ENCODE results near the gene UTP15.

The UTP15 gene

DNA sequence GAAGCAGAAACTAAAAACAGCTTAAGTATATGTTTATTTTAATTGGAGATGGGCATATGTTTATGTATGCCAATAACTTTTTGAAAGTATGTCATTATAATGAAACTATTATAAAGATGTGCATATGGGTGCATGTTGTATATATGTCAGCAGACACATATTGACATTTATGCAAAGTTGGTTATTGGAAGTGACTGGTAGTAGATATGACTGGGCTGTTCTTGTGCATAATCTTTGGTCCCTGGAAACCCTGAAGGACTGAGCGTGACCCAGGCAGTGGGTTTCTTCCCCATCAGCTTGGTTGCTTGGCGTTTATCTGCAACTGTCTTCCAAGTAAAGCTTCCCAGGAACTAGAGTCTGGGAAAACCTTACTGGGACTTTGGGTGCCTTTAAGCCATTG, 25.8 kb upstream of the UTP15 start:
- DNase-seq: no peak
- H3K27ac Mint-ChIP-seq: no peak overlapping the region
- peaks cover 7% of the 10 kb centered on the region for H3K9me3 Mint-ChIP-seq
- peaks cover 35% of the 10 kb centered on the region for H3K27me3 Mint-ChIP-seq (ENCODE audit: low read depth, poor library complexity)
- H3K4me1 Mint-ChIP-seq: peaks cover 4% of the 10 kb centered on the region
- H3K4me3 Mint-ChIP-seq: no peak overlapping the region
- H3K36me3 Mint-ChIP-seq (ENCODE audit: low read depth): no peaks in the 10 kb centered on the region
- TF ChIP-seq, protein P1, sequence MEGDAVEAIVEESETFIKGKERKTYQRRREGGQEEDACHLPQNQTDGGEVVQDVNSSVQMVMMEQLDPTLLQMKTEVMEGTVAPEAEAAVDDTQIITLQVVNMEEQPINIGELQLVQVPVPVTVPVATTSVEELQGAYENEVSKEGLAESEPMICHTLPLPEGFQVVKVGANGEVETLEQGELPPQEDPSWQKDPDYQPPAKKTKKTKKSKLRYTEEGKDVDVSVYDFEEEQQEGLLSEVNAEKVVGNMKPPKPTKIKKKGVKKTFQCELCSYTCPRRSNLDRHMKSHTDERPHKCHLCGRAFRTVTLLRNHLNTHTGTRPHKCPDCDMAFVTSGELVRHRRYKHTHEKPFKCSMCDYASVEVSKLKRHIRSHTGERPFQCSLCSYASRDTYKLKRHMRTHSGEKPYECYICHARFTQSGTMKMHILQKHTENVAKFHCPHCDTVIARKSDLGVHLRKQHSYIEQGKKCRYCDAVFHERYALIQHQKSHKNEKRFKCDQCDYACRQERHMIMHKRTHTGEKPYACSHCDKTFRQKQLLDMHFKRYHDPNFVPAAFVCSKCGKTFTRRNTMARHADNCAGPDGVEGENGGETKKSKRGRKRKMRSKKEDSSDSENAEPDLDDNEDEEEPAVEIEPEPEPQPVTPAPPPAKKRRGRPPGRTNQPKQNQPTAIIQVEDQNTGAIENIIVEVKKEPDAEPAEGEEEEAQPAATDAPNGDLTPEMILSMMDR (IDR thresholded peaks at IDR 0.05): no peak

DNA sequence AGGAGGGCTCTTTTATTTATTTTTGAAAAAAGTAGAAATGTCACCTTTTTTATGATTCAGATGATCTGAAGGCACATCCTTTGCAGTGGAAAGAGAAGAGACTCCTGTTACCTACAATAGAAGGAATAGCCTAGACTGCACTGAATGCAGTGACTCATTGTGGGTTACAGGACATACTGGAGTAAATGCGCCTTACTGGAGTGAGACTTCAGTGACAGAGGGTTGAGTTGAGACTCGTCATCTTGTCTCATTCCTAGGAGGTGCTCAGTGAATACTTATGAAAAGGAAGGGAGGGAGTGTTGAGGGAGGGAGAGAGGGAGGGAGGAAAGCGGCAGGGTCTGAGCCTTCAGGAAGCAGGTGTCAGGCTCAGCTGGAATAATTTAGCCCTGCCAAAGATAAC, 25.4 kb upstream of the UTP15 start:
- TF ChIP-seq, protein P1 (IDR thresholded peaks at IDR 0.05): no peak
- peaks cover 37% of the 10 kb centered on the region for H3K27me3 Mint-ChIP-seq (ENCODE audit: low read depth, poor library complexity)
- H3K9me3 Mint-ChIP-seq: peaks cover 4% of the 10 kb centered on the region
- peaks cover 4% of the 10 kb centered on the region for H3K4me1 Mint-ChIP-seq
- H3K27ac Mint-ChIP-seq: no peak overlapping the region
- H3K36me3 Mint-ChIP-seq (ENCODE audit: low read depth): no peaks in the 10 kb centered on the region
- no peak overlapping the region for H3K4me3 Mint-ChIP-seq
- no peak for DNase-seq

GRCh38 chr5:73542020-73542419, 23.5 kb upstream of the UTP15 start:
- Mint-ChIP-seq H3K9me3 (no peaks in the 10 kb centered on the region), H3K4me1 (peaks cover 4% of the 10 kb centered on the region), H3K27ac (no peak overlapping the region), H3K36me3 (ENCODE audit: low read depth) (no peaks in the 10 kb centered on the region), H3K27me3 (ENCODE audit: low read depth, poor library complexity) (peaks cover 37% of the 10 kb centered on the region), H3K4me3 (no peak overlapping the region)
- no peak for DNase-seq
- TF ChIP-seq, protein P1 (IDR thresholded peaks at IDR 0.05): no peak

DNA sequence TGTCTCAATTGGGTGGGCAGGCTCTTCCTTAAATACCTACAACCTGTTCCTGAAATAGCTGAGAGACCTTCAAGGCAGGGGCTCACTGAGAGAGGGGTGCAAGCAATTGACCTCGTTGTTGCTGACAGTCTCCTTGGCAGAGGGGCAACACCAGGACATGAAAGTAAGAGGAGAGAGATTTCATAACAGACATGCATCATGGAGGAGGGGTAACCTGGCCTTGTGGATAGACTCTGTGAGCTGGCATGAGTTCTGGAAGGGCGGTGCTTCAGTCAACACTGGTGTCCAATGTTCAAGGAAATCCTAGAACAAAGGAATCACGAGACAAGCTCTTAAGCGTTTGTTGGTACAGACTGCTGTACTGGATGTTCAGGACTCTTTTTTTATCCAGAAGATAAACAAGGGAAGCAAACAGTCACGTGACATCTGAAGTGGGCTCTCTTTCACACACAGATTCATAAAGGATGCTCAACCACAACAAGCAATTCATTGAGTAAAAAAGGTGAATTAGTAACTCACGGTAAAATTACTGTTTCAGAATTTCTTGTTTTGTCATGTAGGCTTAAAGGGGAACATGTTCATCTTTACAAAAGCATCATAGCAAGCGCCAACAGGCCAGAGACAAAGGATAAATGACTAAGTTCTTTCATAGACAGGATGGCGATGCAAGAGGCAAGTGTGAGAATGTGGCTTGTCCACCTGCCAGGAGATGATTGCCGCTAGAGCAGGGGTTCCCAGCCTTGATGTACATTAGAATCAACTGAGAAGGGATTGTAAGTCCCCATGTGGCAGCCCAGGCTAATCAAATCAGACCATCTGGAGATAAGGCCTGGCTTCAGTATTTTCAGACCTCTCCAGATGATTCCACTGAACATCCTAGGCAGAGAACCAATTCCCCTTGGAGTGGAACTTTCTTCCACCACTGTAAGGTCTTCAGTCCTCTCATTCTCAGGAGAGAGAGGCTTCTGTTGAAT, 20.8 kb upstream of the UTP15 start:
- H3K36me3 Mint-ChIP-seq (ENCODE audit: low read depth): no peaks in the 10 kb centered on the region

GRCh38 chr5:73545403-73545779, 20.2 kb upstream of the UTP15 start:
- peaks cover 4% of the 10 kb centered on the region for H3K4me1 Mint-ChIP-seq
- no peaks in the 10 kb centered on the region for H3K36me3 Mint-ChIP-seq (ENCODE audit: low read depth)
- H3K9me3 Mint-ChIP-seq: no peaks in the 10 kb centered on the region
- H3K4me3 Mint-ChIP-seq: no peak overlapping the region
- no peak overlapping the region for H3K27ac Mint-ChIP-seq
- DNase-seq: no peak
- H3K27me3 Mint-ChIP-seq (ENCODE audit: low read depth, poor library complexity): peaks cover 27% of the 10 kb centered on the region
- TF ChIP-seq, protein P1 (IDR thresholded peaks at IDR 0.05): no peak

More for the DNA sequence above, 20.8 kb upstream of the UTP15 start:
- TF ChIP-seq, protein P1 (IDR thresholded peaks at IDR 0.05): no peak
- Mint-ChIP-seq H3K4me1 (peaks cover 4% of the 10 kb centered on the region), H3K27me3 (ENCODE audit: low read depth, poor library complexity) (peaks cover 34% of the 10 kb centered on the region), H3K27ac (no peak overlapping the region), H3K4me3 (no peak overlapping the region), H3K9me3 (no peaks in the 10 kb centered on the region)
- DNase-seq: no peak

DNA sequence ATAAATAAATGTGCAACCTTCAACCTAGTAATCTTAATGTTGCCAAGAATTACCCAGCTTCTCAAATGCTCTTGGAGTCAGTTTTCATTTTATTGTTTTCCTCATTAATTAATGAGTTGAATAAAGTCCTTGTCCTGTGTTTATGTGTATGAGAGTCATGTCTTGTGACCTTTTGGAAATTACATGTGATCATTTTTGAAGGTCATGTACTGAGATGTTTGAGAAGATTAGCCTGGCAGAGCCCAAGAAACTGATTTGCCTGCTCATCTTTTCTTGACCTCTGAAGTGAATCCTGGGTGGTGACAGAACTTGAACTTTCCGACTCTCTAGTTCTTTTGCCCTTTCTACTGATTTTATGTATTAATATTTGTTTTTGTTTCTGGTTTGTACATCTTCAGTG, 15.5 kb upstream of the UTP15 start:
- peaks cover 10% of the 10 kb centered on the region for H3K36me3 Mint-ChIP-seq (ENCODE audit: low read depth)
- no peaks in the 10 kb centered on the region for H3K9me3 Mint-ChIP-seq
- no peaks in the 10 kb centered on the region for H3K27me3 Mint-ChIP-seq (ENCODE audit: low read depth, poor library complexity)
- DNase-seq: no peak
- no peak overlapping the region for H3K4me3 Mint-ChIP-seq
- no peak overlapping the region for H3K27ac Mint-ChIP-seq
- TF ChIP-seq, protein P1 (IDR thresholded peaks at IDR 0.05): no peak
- peaks cover 4% of the 10 kb centered on the region for H3K4me1 Mint-ChIP-seq

All from nephron progenitor cell (in vitro differentiated cells).